Pulmonary artery endothelial cell (primary cell): Measurements from ENCODE around the gene LMO7. TPM values are rescaled to one million over a fixed set of nuclear protein-coding genes. Genes with fewer than 3 reads are reported as not detected.

ENCODE experiments used
- DNase-seq: peaks from one replicate; pipeline ENCODE4 v3.0.0-alpha.2; 2011; ENCODE audit warnings: low read depth, low spot score
- total RNA-seq: library from RNA; depleted of rRNA; stranded (reverse); fragments of >200 nt; gene quantifications from 2 replicates; pipeline ENCODE4 v1.2.3, GENCODE V29; 2014

LMO7 gene
- total RNA-seq, 1 donor from 2014 or later, result 18.1 TPM

- DNase-seq, result no peak
Measured at GRCh38 chr13:75879656-75880055, 243.5 kb downstream of the LMO7 start.

- DNase-seq, result no peak
Measured at GRCh38 chr13:75881109-75881775, 245.1 kb downstream of the LMO7 start.

DNA sequence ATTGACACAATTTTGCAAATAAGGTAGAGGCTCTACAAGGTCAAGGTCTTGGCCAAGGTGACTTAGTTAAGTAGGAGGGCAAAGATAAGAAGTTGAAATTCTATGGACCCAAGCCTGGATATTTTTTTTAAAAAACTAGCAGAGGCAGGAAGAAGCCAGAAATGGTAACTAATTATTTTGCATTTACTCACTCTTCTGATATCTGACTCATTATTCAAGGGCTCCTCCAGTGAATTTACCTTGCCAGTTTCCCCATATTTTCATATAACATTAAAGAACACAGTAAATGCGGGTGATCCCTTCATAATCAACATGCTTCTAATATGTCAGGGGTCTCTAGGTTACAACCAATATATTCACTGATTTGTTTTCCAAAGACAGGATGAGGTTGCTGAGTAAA is 246.1 kb downstream of the LMO7 start:
- no peak for DNase-seq

- no peak for DNase-seq
Measured at GRCh38 chr13:75889427-75889826, 253.3 kb downstream of the LMO7 start.

DNA sequence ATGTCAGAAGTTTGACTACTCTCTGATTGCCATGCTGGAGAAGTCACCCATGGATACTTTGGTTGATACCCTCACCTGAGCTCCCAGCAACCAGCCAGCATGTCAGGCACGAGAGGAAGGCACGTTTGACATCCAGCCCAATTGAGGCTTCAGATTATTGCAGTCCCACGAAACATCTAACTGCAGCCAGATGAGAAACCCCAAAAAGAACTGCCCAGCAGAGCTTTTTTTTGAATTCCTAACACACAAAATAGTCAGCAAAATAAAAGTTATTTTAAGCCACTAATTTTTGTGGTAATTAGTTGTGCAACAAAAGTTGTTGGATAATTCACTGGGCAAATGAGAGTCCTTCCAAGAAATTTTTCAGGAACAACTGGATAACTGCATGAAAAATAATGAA is 259.0 kb downstream of the LMO7 start:
- DNase-seq, result no peak

- no peak for DNase-seq
Measured at GRCh38 chr13:75896271-75896670, 260.1 kb downstream of the LMO7 start.

- DNase-seq, result no peak
Measured at GRCh38 chr13:75897386-75897785, 261.3 kb downstream of the LMO7 start.

DNA sequence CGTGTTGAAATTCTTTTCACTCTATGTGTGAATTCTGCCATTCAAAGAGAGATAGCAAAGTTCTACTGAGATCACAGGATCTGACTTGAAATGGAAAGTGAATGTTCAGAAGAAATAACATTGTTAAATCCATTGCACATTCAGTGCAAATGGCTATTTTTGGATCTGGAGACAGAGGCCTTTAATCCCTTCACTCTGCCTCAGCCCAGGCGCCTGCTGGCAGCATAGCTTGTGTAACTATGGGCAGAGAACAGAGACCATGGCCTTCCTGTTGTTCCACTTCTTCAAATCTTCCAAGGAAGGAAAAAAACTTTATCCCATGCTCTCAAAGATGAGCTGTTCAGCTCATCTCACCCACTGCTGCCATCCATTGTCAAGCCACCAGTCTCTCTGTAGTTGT is 265.4 kb downstream of the LMO7 start:
- no peak for DNase-seq

DNA sequence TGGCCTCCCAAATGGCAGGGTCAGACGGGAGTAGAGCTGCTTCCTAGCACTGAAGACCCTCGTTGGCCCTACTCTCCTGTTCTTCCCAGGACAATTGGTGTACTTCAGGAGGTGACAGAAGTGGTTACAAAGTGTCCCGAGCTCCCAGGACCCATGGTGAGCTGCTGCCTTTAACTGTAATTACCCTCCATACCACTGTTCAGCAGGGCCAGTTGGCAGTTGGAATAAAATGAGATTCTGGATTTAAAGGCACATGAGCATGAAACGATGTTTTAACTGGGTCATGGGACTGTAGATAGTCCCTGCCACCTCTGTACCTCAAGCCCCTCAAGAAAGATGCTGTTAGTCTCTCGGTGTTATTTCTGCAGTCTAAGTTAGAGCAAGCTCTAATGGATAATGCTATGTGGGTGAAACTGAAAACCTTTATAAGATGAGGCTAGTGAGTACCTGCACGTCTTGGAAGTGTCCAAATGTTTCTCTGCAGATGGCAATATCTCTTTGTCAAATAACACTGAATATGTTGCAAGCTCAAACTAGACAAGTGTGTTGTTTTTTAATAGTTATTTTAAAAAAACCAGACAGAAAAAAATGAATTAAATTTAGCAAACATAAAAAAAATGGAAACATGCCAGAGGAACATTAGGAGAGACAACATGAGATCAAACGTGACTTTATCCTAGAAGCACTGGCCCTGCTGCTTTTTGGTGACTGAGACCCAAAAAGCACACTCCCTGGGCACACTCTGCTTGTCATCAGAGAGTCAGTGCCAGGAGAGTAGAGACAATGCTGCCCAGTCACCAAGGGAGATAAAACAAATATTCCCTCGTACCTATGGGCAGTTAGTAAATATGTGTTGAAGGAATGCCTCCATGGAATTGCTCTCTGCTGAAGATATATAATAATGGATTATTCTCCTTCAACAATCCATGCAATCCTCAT is 266.3 kb downstream of the LMO7 start:
- DNase-seq, result no peak

GRCh38 chr13:75904012-75904411 is 267.9 kb downstream of the LMO7 start:
- no peak for DNase-seq

DNA sequence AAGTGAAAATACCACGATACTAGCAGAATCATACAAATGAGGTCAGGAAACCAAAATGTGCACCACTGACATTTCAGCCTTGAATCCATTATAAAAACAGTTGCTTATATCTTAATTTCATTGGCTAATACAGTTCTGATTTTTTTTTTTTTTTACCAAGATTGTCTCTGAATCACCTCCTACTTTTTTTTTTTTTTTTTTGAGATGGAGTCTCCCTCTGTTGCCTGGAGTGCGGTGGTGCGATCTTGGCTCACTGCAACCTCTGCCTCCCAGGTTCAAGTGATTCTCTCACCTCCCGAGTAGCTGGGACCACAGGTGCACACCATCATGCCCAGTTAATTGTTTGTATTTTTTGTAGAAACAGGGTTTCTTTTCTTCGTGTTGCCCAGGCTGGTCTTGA is 270.2 kb downstream of the LMO7 start:
- DNase-seq, result no peak

DNA sequence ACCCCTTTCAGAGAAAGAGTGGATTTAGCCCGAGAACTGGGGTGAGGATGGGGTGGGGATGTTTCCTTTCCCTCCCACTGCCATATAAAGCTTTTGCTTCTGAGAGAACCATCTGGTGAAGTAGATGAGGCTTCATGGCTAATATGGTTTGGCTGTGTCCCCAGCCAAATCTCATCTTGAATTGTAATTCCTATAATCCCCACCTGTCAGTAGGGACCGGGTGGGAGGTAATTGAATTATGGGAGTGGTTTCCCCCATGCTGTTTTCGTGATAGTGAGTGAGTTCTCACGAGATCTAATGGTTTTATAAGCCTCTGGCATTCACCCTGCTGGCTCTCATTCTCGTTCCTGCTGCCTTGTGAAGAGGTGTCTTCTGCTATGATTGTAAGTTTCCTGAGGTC is 270.9 kb downstream of the LMO7 start:
- DNase-seq, result no peak

GRCh38 chr13:75908141-75908540 is 272.0 kb downstream of the LMO7 start:
- DNase-seq, result no peak

Other genes starting within 250 kb of the LMO7 start
- 55.6 and 163 TPM in 2 replicates for gene TBC1D4, start 154.2 kb upstream of the LMO7 start, total RNA-seq
- 40.5 and 47.5 TPM in 2 replicates for gene COMMD6, start 98.5 kb upstream of the LMO7 start, total RNA-seq
- 46.6 and 65.3 TPM in 2 replicates for gene UCHL3, start 86.5 kb upstream of the LMO7 start, total RNA-seq